Loucy (cell line): ENCODE data around the gene IPO9.

Source experiments
- H2AFZ ChIP-seq: fragments of 200-600 bp; sonication (generic); 2 replicates; pipeline ENCODE4 v1.6.0; 2016; ENCODE audit warnings: antibody characterized with exemption, mild to moderate bottlenecking, low read length, moderate library complexity
- H3F3A ChIP-seq: fragments of 200-600 bp; 2 replicates; pipeline ENCODE4 v1.6.0; 2016; ENCODE audit warnings: antibody characterized with exemption, low read depth, mild to moderate bottlenecking
- H3K27me3 ChIP-seq: fragments of 200-600 bp; sonication (generic); 2 replicates; pipeline ENCODE4 v1.6.1; 2014; ENCODE audit warnings: low read length, mild to moderate bottlenecking; ENCODE audit not compliant: insufficient read depth, poor library complexity, severe bottlenecking
- H3K36me3 ChIP-seq: fragments of 200-600 bp; sonication (generic); 2 replicates; pipeline ENCODE4 v1.6.1; 2016; ENCODE audit warnings: low read length; ENCODE audit not compliant: insufficient read depth
- H3K4me1 ChIP-seq: fragments of 200-600 bp; sonication (generic); 2 replicates; pipeline ENCODE4 v1.5.1; 2014; ENCODE audit warnings: low read length, mild to moderate bottlenecking; ENCODE audit not compliant: insufficient read depth, poor library complexity, severe bottlenecking
- H3K4me2 ChIP-seq: fragments of 200-600 bp; sonication (generic); 2 replicates; pipeline ENCODE4 v1.6.0; 2014; ENCODE audit warnings: antibody characterized with exemption, low read length, low read depth, mild to moderate bottlenecking; ENCODE audit not compliant: poor library complexity, severe bottlenecking
- H3K4me3 ChIP-seq: fragments of 200-600 bp; sonication (generic); 2 replicates; pipeline ENCODE4 v1.5.1; 2014; ENCODE audit warnings: low read length, mild to moderate bottlenecking, mixed read lengths; ENCODE audit not compliant: poor library complexity, severe bottlenecking
- H3K79me2 ChIP-seq: fragments of 200-600 bp; sonication (generic); 2 replicates; pipeline ENCODE4 v1.6.1; 2014; ENCODE audit warnings: low read length; ENCODE audit not compliant: insufficient read depth
- H3K9ac ChIP-seq: fragments of 200-600 bp; sonication (generic); 2 replicates; pipeline ENCODE4 v1.6.0; 2014; ENCODE audit warnings: mild to moderate bottlenecking, low read depth, low read length, moderate library complexity; ENCODE audit not compliant: poor library complexity, severe bottlenecking
- H3K9me2 ChIP-seq: fragments of 200-600 bp; sonication (generic); replicated peaks from 2 replicates; pipeline ENCODE4 v1.6.1; 2016; ENCODE audit warnings: low read depth, low read length, mixed read lengths
- H3K9me3 ChIP-seq: fragments of 200-600 bp; sonication (generic); 2 replicates; pipeline ENCODE4 v1.6.1; 2014; ENCODE audit warnings: mild to moderate bottlenecking, antibody characterized with exemption, low read length, low read depth; ENCODE audit not compliant: insufficient read depth
- H4K20me1 ChIP-seq: fragments of 200-600 bp; sonication (generic); 2 replicates; pipeline ENCODE4 v1.6.0; 2014; ENCODE audit warnings: antibody characterized with exemption, low read length, mild to moderate bottlenecking; ENCODE audit not compliant: insufficient read depth, poor library complexity, severe bottlenecking
- EZH2phosphoT487 ChIP-seq: fragments of 200-600 bp; IDR thresholded peaks from 2 replicates; pipeline ENCODE4 v1.6.1; 2018; ENCODE audit warnings: antibody characterized with exemption, mild to moderate bottlenecking, moderate library complexity, borderline replicate concordance
- TF ChIP-seq, protein P1 (sequence below): fragments of 200-600 bp; sonication (generic); conservative IDR thresholded peaks from 2 replicates; pipeline ENCODE4 v1.5.1; 2014; ENCODE audit warnings: mild to moderate bottlenecking, antibody characterized with exemption, low read length

IPO9 gene

DNA sequence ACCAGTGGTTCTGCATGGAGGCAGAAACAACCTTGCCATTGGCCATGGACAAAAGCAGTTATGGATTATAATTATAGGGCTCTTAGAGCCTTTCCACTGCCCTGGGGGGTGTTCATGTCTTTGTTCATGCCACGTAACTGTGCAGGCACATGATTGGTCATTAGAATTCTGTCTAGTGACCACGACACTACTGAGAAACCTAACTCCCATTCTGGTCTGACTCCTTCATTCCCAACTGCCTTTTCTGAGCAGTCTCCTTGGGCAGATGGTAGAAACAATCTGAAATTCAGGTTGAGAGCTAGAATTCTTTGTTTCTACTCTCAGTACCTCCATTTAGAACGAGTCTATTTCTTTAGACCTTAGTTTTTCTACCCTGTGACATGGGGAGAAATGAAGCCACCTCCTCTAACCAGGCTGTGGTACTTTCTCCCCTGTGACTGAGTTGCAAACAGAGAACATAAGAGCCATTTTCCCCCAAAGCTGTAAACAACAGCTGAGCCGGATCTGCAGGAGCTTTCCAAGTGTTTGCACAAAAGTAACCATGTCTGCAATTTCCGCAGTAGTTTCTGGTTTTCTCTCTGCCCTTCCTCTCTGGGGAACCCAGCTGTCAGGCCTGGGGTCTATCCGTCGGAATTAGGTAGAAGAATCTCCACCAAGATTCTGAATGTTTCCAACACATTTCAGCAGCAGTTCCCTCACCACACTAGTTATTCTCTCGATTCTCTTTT, 37.7 kb upstream of the IPO9 start:
- H3F3A ChIP-seq = no peaks in the 10 kb centered on the region
- H2AFZ ChIP-seq = no peak overlapping the region
- no peak for TF ChIP-seq EZH2phosphoT487
- TF ChIP-seq, protein P1, sequence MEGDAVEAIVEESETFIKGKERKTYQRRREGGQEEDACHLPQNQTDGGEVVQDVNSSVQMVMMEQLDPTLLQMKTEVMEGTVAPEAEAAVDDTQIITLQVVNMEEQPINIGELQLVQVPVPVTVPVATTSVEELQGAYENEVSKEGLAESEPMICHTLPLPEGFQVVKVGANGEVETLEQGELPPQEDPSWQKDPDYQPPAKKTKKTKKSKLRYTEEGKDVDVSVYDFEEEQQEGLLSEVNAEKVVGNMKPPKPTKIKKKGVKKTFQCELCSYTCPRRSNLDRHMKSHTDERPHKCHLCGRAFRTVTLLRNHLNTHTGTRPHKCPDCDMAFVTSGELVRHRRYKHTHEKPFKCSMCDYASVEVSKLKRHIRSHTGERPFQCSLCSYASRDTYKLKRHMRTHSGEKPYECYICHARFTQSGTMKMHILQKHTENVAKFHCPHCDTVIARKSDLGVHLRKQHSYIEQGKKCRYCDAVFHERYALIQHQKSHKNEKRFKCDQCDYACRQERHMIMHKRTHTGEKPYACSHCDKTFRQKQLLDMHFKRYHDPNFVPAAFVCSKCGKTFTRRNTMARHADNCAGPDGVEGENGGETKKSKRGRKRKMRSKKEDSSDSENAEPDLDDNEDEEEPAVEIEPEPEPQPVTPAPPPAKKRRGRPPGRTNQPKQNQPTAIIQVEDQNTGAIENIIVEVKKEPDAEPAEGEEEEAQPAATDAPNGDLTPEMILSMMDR = no peak
- H3K4me3 ChIP-seq = no peak overlapping the region
- H4K20me1 ChIP-seq = no peaks in the 10 kb centered on the region
- no peaks in the 10 kb centered on the region for H3K9me2 ChIP-seq
- H3K27me3 ChIP-seq = no peaks in the 10 kb centered on the region
- no peak overlapping the region for H3K9ac ChIP-seq
- peaks cover 10% of the 10 kb centered on the region; the same call in 1 of the 2 replicates for H3K36me3 ChIP-seq
- no peak overlapping the region for H3K4me2 ChIP-seq
- no peaks in the 10 kb centered on the region for H3K79me2 ChIP-seq
- no peaks in the 10 kb centered on the region for H3K4me1 ChIP-seq
- H3K9me3 ChIP-seq = no peaks in the 10 kb centered on the region

DNA sequence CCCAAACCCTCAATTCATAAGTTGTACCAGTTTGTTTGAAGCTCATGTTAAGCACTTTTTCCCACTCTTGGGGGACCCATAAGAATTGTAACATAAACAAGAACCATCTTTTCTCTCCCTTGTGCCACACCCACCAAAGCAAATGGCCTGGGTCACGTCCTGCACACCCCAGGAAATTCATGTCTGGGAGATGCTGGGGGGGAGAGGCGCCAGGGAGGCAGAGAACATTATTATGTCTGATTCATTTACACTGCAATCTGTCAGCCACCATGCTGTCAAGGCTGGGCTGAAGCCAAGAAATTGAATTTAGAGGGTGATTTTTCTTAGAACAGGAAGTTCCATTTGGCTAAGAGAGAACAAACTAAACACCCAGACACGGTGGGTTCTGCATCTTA, 37.2 kb upstream of the IPO9 start:
- no peaks in the 10 kb centered on the region for H3F3A ChIP-seq
- no peaks in the 10 kb centered on the region for H3K79me2 ChIP-seq
- H3K4me1 ChIP-seq = no peaks in the 10 kb centered on the region
- H3K4me2 ChIP-seq = no peak overlapping the region
- no peaks in the 10 kb centered on the region for H3K9me3 ChIP-seq
- H4K20me1 ChIP-seq = no peaks in the 10 kb centered on the region
- H2AFZ ChIP-seq = no peak overlapping the region
- no peak overlapping the region for H3K9ac ChIP-seq
- TF ChIP-seq, protein P1 = no peak
- TF ChIP-seq EZH2phosphoT487 = no peak
- no peak overlapping the region for H3K4me3 ChIP-seq
- no peaks in the 10 kb centered on the region for H3K27me3 ChIP-seq
- H3K36me3 ChIP-seq = peaks cover 6% of the 10 kb centered on the region; the same call in 1 of the 2 replicates
- no peaks in the 10 kb centered on the region for H3K9me2 ChIP-seq

DNA sequence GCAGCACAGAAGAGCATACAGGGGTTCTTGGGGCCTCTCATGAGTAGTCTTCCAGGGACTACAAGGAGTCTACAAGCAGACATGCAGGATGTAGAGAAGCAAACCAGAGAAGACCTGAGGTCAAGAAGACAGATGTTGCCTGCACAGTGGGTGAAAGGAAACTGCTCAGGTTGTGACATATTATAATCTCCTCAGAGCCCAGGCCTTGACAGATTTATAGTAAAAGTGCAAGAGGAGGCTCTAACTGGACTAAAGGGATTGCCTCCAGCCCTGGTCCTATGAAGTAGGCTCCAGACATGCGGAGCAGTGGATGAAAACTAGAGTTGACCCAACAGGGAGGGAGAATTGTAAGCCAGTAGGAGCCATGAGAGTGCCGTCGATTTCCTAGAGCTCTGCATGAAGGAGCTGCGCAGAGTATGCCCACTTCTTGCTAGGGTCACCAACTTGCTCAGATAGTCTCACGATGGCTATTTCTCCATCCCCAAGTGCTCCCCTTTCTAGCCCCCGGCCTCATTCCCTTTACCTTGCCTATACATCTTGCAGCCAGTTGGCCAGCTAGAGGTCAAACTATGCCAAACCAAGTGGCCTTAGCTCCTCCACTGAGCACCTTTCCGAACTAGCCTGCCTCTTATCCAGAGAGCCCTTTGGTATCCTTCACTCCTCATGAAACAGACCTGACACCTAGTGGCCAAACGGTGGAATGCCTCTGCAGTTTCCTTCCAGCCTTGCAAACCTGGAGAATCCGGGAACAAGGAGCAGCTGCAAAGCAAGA, 36.2 kb upstream of the IPO9 start:
- H2AFZ ChIP-seq = no peak overlapping the region
- H3K4me1 ChIP-seq = no peaks in the 10 kb centered on the region
- H3F3A ChIP-seq = no peaks in the 10 kb centered on the region
- TF ChIP-seq EZH2phosphoT487 = no peak
- TF ChIP-seq, protein P1 = peak; percentile 99
- no peaks in the 10 kb centered on the region for H3K79me2 ChIP-seq
- H4K20me1 ChIP-seq = no peaks in the 10 kb centered on the region
- no peaks in the 10 kb centered on the region for H3K27me3 ChIP-seq
- H3K9me3 ChIP-seq = no peaks in the 10 kb centered on the region
- no peak overlapping the region for H3K4me2 ChIP-seq
- no peaks in the 10 kb centered on the region for H3K9me2 ChIP-seq
- H3K9ac ChIP-seq = no peak overlapping the region
- H3K36me3 ChIP-seq = peaks cover 2% of the 10 kb centered on the region; the same call in 1 of the 2 replicates
- no peak overlapping the region for H3K4me3 ChIP-seq
